H1 (cell line): ENCODE data around the gene HAUS2. TPM values are rescaled to one million over a fixed set of nuclear protein-coding genes. Genes with fewer than 3 reads are reported as not detected.

Experiments
- CTCF ChIA-PET: fragments of 300-600 bp; sonication (Branson Sonifier 250); formaldehyde crosslinking; loops from one replicate; lab custom pipeline; 2021; ENCODE audit not compliant: partially characterized antibody; lab: Charles Lee
- POLR2A ChIA-PET: fragments of 300-600 bp; sonication (Branson Sonifier 250); formaldehyde crosslinking; loops from one replicate; lab custom pipeline; 2021; ENCODE audit warnings: inconsistent platforms; ENCODE audit not compliant: partially characterized antibody; lab: Charles Lee
- DNase-seq, 2 experiments: peaks; one replicate each; pipeline versions ENCODE4 v3.0.0 to v3.0.0-alpha.2; 2010 to 2022; ENCODE audit warnings: low spot score in 2 of 2, low read depth in 1 of 2, mixed read lengths in 1 of 2
- FAIRE-seq: peaks from 2 replicates; lab custom pipeline; 2011; peaks lifted over from hg19 to GRCh38; lab: Jason Lieb, UNC
- H2AFZ ChIP-seq: 2 replicates; pipeline ENCODE4 v1.8.1; 2012; ENCODE audit warnings: low read length, inconsistent platforms
- H2AK5ac ChIP-seq: 2 replicates; pipeline ENCODE4 v1.6.1; 2013; ENCODE audit warnings: low read depth, low read length
- H2BK120ac ChIP-seq: replicated peaks from 2 replicates; pipeline ENCODE3; 2013; ENCODE audit warnings: low read depth, low read length, inconsistent platforms
- H2BK12ac ChIP-seq: 2 replicates; pipeline ENCODE4 v1.6.1; 2013; ENCODE audit warnings: low read depth, low read length
- H2BK15ac ChIP-seq: 2 replicates; pipeline ENCODE4 v1.6.1; 2013; ENCODE audit warnings: low read length
- H2BK20ac ChIP-seq: 2 replicates; pipeline ENCODE4 v1.6.1; 2013; ENCODE audit warnings: low read length
- H2BK5ac ChIP-seq: 2 replicates; pipeline ENCODE4 v1.6.1; 2013; ENCODE audit warnings: low read depth, low read length
- H3K14ac ChIP-seq: 2 replicates; pipeline ENCODE4 v1.6.1; 2013; ENCODE audit warnings: inconsistent platforms; ENCODE audit not compliant: insufficient read length
- H3K18ac ChIP-seq: 2 replicates; pipeline ENCODE4 v1.6.1; 2013; ENCODE audit warnings: low read length; ENCODE audit errors: extremely low read depth
- H3K23ac ChIP-seq: 2 replicates; pipeline ENCODE4 v1.6.1; 2013; ENCODE audit warnings: inconsistent platforms; ENCODE audit not compliant: insufficient read length
- H3K23me2 ChIP-seq: 2 replicates; pipeline ENCODE4 v1.6.1; 2013; ENCODE audit warnings: low read depth, low read length
- H3K27ac ChIP-seq: 2 replicates; pipeline ENCODE4 v1.6.1; 2011; ENCODE audit warnings: low read depth, low read length, inconsistent platforms
- H3K27me3 ChIP-seq, 4 experiments: replicated peaks in 1 of 4; 1 replicate in 1 of 4; 2 replicates in 3 of 4; pipeline versions ENCODE4 v1.6.1 to v1.8.1; 2011 to 2013; ENCODE audit warnings: low read length in 3 of 4, mild to moderate bottlenecking in 3 of 4, inconsistent platforms in 2 of 4, mixed read lengths in 2 of 4, moderate library complexity in 1 of 4; ENCODE audit not compliant: control insufficient read depth in 3 of 4, insufficient read depth in 3 of 4; ENCODE audit errors: extremely low read depth in 1 of 4
- H3K36me3 ChIP-seq, 4 experiments: 2 replicates each; pipeline versions ENCODE4 v1.6.1 to v1.8.1; 2011 to 2013; ENCODE audit warnings: mild to moderate bottlenecking in 4 of 4, low read length in 3 of 4, moderate library complexity in 2 of 4, control low read depth in 1 of 4, inconsistent platforms in 1 of 4; ENCODE audit not compliant: insufficient read depth in 4 of 4, control insufficient read depth in 2 of 4
- H3K4ac ChIP-seq: replicated peaks from 2 replicates; pipeline ENCODE3; 2013; ENCODE audit warnings: low read length, low read depth, mixed read lengths, inconsistent platforms; ENCODE audit not compliant: insufficient read length
- H3K4me1 ChIP-seq, 4 experiments: replicated peaks in 1 of 4; 1 replicate in 1 of 4; 2 replicates in 3 of 4; pipeline versions ENCODE4 v1.6.1 to v1.8.1; 2011 to 2013; ENCODE audit warnings: low read length in 3 of 4, inconsistent platforms in 2 of 4, mixed read lengths in 1 of 4; ENCODE audit not compliant: insufficient read depth in 4 of 4, control insufficient read depth in 3 of 4
- H3K4me2 ChIP-seq, 2 experiments: 2 replicates each; pipeline versions ENCODE4 v1.6.1 to v1.8.1; 2011 to 2013; ENCODE audit warnings: low read depth in 2 of 2, low read length in 2 of 2, control low read depth in 1 of 2, inconsistent platforms in 1 of 2, mild to moderate bottlenecking in 1 of 2; ENCODE audit not compliant: insufficient read depth in 1 of 2
- H3K4me3 ChIP-seq, 4 experiments: fragments of 200-600, 300-600 bp in 1 of 4; sonication (generic), shearing (Covaris generic), sonication (Bioruptor Twin) in 1 of 4; 2 replicates each; pipeline versions ENCODE4 v1.5.1 to v1.8.1; 2011 to 2016; ENCODE audit warnings: low read length in 4 of 4, low read depth in 3 of 4, control low read depth in 2 of 4, inconsistent platforms in 2 of 4, mild to moderate bottlenecking in 2 of 4, mixed read lengths in 1 of 4, moderate library complexity in 1 of 4; ENCODE audit not compliant: insufficient read depth in 2 of 4; ENCODE audit errors: extremely low read depth in 1 of 4
- H3K56ac ChIP-seq: replicated peaks from 2 replicates; pipeline ENCODE3; 2013; ENCODE audit warnings: low read depth, mild to moderate bottlenecking, mixed read lengths, low read length, inconsistent platforms; ENCODE audit not compliant: insufficient read length
- H3K79me1 ChIP-seq: 2 replicates; pipeline ENCODE4 v1.6.1; 2013; ENCODE audit warnings: low read depth, low read length, control low read depth
- H3K79me2 ChIP-seq, 2 experiments: 2 replicates each; pipeline versions ENCODE4 v1.6.1 to v1.8.1; 2012 to 2013; ENCODE audit warnings: low read length in 2 of 2, mild to moderate bottlenecking in 2 of 2, inconsistent platforms in 1 of 2; ENCODE audit not compliant: insufficient read depth in 2 of 2, control insufficient read depth in 1 of 2
- H3K9ac ChIP-seq, 4 experiments: replicated peaks in 1 of 4; 1 replicate in 1 of 4; 2 replicates in 3 of 4; pipeline versions ENCODE4 v1.6.1 to v1.8.1; 2011 to 2013; ENCODE audit warnings: low read depth in 3 of 4, low read length in 3 of 4, control low read depth in 2 of 4, mild to moderate bottlenecking in 2 of 4, moderate library complexity in 2 of 4, inconsistent platforms in 1 of 4; ENCODE audit errors: extremely low read depth in 1 of 4
- H3K9me3 ChIP-seq, 2 experiments: 2 replicates each; pipeline versions ENCODE4 v1.6.1 to v1.8.1; 2012 to 2013; ENCODE audit warnings: mild to moderate bottlenecking in 2 of 2, moderate library complexity in 2 of 2, control low read depth in 1 of 2, inconsistent platforms in 1 of 2, low read depth in 1 of 2, low read length in 1 of 2, mixed read lengths in 1 of 2; ENCODE audit not compliant: insufficient read depth in 2 of 2
- H4K20me1 ChIP-seq, 2 experiments: replicated peaks in 1 of 2; 2 replicates each; pipeline versions ENCODE3 to v1.8.1; 2011 to 2013; ENCODE audit warnings: inconsistent platforms in 2 of 2, low read length in 2 of 2, mild to moderate bottlenecking in 1 of 2; ENCODE audit not compliant: insufficient read depth in 2 of 2, control insufficient read depth in 1 of 2
- H4K5ac ChIP-seq: 2 replicates; pipeline ENCODE4 v1.6.1; 2013; ENCODE audit warnings: low read length, low read depth, mixed read lengths, inconsistent platforms; ENCODE audit not compliant: insufficient read length
- H4K8ac ChIP-seq: 2 replicates; pipeline ENCODE4 v1.8.0; 2013; ENCODE audit warnings: mild to moderate bottlenecking, moderate library complexity, low read length, inconsistent platforms; ENCODE audit not compliant: insufficient read depth; ENCODE audit errors: extremely low read depth
- H4K91ac ChIP-seq: replicated peaks from 2 replicates; pipeline ENCODE3; 2013; ENCODE audit warnings: low read length, mixed read lengths, inconsistent platforms; ENCODE audit not compliant: insufficient read length
- CBX5 ChIP-seq: fragments of 300-800, 300-1000 bp; sonication (generic); IDR thresholded peaks from 2 replicates; pipeline ENCODE4 v1.7.1; 2016; ENCODE audit warnings: antibody characterized with exemption, low read length, low read depth
- KDM4A ChIP-seq: IDR thresholded peaks from one replicate; pipeline ENCODE4 v1.7.1; 2012; ENCODE audit warnings: low read depth, mild to moderate bottlenecking, moderate library complexity, low read length, inconsistent platforms; ENCODE audit not compliant: severe bottlenecking
- NANOG ChIP-seq: IDR thresholded peaks from 2 replicates; pipeline ENCODE4 v1.6.1; 2011; ENCODE audit warnings: low read length, low read depth, mild to moderate bottlenecking, inconsistent platforms; ENCODE audit not compliant: insufficient read depth, poor library complexity, severe bottlenecking
- SAP30 ChIP-seq: fragments of 300-600 bp; sonication (generic); IDR thresholded peaks from 2 replicates; pipeline ENCODE4 v1.7.1; 2012; ENCODE audit warnings: low read length, moderate library complexity, mild to moderate bottlenecking, inconsistent platforms; ENCODE audit not compliant: insufficient read depth, insufficient replicate concordance
- TEAD4 ChIP-seq: IDR thresholded peaks from 2 replicates; pipeline ENCODE4 v1.6.1; 2012; ENCODE audit warnings: low read depth, low read length, inconsistent platforms, mixed read lengths
- WGBS, 2 experiments: shearing (Covaris generic) in 1 of 2; methylation state at CpG; one replicate each; pipeline versions ENCODE4 v1.1.6 to v1.1.7; 2013 to 2015; ENCODE audit warnings: low lambda C conversion rate in 2 of 2, mixed read lengths in 2 of 2, inconsistent platforms in 1 of 2, low coverage in 1 of 2, missing lambda C conversion rate in 1 of 2; ENCODE audit not compliant: insufficient replicate concordance in 2 of 2, insufficient coverage in 1 of 2, insufficient read length in 1 of 2; ENCODE audit errors: extremely low coverage in 1 of 2, missing lambda C conversion rate in 1 of 2; 5-methylcytosine and 5-hydroxymethylcytosine counted together
- polyA plus RNA-seq, 7 experiments: library from polyadenylated mRNA; depleted of rRNA in 3 of 7; stranded (reverse) in 5 of 7; unstranded in 2 of 7; fragments of >200 nt in 5 of 7; fragments of 200-250 nt in 2 of 7; gene quantifications; 1 replicate in 5 of 7; 2 replicates in 1 of 7; 4 replicates in 1 of 7; pipeline versions ENCODE4 v1.2.1 to v1.2.3, GENCODE V29; 2011 to 2013; ENCODE audit warnings: missing spikeins in 2 of 7, mixed read lengths in 2 of 7
- total RNA-seq: library from RNA; stranded (reverse); fragmentation: NEBNext Ultra II Directional; extraction: Animal tissue kit (Norgen Biotek cat#: 25700); gene quantifications from 2 replicates; pipeline ENCODE4 v1.2.1, GENCODE V29; 2021
- TF ChIP-seq, protein P1 (sequence below), 3 experiments: IDR thresholded peaks; 1 replicate in 2 of 3; 2 replicates in 1 of 3; pipeline versions ENCODE4 v1.5.1 to v1.6.1; 2011; ENCODE audit warnings: low read length in 3 of 3, mild to moderate bottlenecking in 3 of 3, inconsistent platforms in 2 of 3, low read depth in 1 of 3, moderate library complexity in 1 of 3; ENCODE audit not compliant: insufficient read depth in 1 of 3; ENCODE audit errors: control extremely low read depth in 1 of 3
- TF ChIP-seq, protein P2 (sequence below): IDR thresholded peaks from 2 replicates; pipeline ENCODE4 v1.6.1; 2011; ENCODE audit warnings: low read length, improper control_type of control experiment

The HAUS2 gene
- total and polyA plus RNA-seq, 2 of the 8 experiments (the other 6 are each of a cell fraction or from before 2014, with no cell fraction given) = 12.1 to 33.5 TPM

DNA sequence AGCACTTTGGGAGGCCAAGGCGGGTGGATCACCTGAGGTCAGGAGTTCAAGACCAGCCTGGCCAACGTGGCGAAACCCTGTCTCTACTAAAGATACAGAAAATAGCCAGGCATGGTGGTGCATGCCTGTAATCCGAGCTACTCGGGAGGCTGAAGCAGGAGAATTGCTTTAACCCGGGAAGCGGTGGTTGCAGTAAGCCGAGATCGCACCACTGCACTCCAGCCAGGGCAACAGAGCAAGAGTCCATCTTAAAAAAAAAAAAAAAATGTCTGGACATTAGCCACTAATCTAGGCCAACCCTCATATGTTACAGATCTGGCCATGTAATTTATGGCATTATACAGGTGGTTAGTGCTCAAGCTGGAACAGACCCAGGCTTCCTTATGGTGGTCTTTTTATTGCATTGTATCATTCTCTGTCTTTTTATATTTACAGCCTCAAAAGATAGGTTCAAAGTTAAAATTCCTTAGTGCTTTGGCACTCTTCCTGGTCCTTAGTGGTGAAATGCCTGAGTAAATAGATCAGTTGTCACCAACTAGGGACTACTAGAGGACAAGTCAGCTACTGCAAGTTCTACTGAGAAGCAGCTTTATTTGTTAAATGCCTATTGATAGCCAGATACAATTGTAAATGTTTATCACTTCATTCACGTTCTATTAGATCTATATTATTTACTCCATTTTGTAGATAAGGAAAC lies 42.7 kb downstream of the HAUS2 start:
- no peak overlapping the region for H2BK5ac ChIP-seq
- H3K36me3 ChIP-seq = no peaks in the 10 kb centered on the region
- no peaks in the 10 kb centered on the region for H3K23me2 ChIP-seq
- no peak overlapping the region for H3K27ac ChIP-seq
- no peak overlapping the region for H2BK12ac ChIP-seq
- no peak overlapping the region for H3K18ac ChIP-seq
- H2AK5ac ChIP-seq = no peak overlapping the region
- no peak overlapping the region for H3K56ac ChIP-seq
- no peak overlapping the region for H4K91ac ChIP-seq
- no peak overlapping the region for H3K9ac ChIP-seq
- H3K4me2 ChIP-seq = no peak overlapping the region
- H3K27me3 ChIP-seq = no peaks in the 10 kb centered on the region
- no peaks in the 10 kb centered on the region for H3K79me1 ChIP-seq
- H2BK120ac ChIP-seq = no peak overlapping the region
- no peaks in the 10 kb centered on the region for H4K20me1 ChIP-seq
- no peaks in the 10 kb centered on the region for H3K9me3 ChIP-seq
- POLR2A ChIA-PET = interaction anchor here (0.9 to 2.4 kb wide), 3 partner anchors 9 to 43 kb away, joined by 3 to 13 read pairs (median 3); no protein-coding TSS in a partner anchor
- H3K4me3 ChIP-seq = no peak overlapping the region
- H3K79me2 ChIP-seq = no peaks in the 10 kb centered on the region
- peaks cover 0 to 4% (median under 1%) of the 10 kb centered on the region in 4 experiments; a peak in 2 of 7 replicates for H3K4me1 ChIP-seq
- H3K14ac ChIP-seq = no peak overlapping the region
- FAIRE-seq = no peak
- H2BK15ac ChIP-seq = no peak overlapping the region
- no peak overlapping the region for H4K5ac ChIP-seq
- H2BK20ac ChIP-seq = no peak overlapping the region
- no peak for DNase-seq
- 82% methylated on average over 9 of the region's 10 CpGs; no CpG with 5 or more reads in 1 of the 2 experiments for WGBS, 2 experiments
- no peak overlapping the region for H2AFZ ChIP-seq
- CTCF ChIA-PET = interaction anchor here (0.6 to 3.2 kb wide), 19 partner anchors 9 to 1335 kb away, joined by 3 to 28 read pairs (median 5); partner anchors contain the start of gene STARD9
- H3K4ac ChIP-seq = no peak overlapping the region
- no peak overlapping the region for H4K8ac ChIP-seq
- no peak overlapping the region for H3K23ac ChIP-seq
- TF ChIP-seq NANOG (no peak), CBX5 (no peak), SAP30 (no peak), KDM4A (no peak), TEAD4 (no peak)
- TF ChIP-seq, protein P1, sequence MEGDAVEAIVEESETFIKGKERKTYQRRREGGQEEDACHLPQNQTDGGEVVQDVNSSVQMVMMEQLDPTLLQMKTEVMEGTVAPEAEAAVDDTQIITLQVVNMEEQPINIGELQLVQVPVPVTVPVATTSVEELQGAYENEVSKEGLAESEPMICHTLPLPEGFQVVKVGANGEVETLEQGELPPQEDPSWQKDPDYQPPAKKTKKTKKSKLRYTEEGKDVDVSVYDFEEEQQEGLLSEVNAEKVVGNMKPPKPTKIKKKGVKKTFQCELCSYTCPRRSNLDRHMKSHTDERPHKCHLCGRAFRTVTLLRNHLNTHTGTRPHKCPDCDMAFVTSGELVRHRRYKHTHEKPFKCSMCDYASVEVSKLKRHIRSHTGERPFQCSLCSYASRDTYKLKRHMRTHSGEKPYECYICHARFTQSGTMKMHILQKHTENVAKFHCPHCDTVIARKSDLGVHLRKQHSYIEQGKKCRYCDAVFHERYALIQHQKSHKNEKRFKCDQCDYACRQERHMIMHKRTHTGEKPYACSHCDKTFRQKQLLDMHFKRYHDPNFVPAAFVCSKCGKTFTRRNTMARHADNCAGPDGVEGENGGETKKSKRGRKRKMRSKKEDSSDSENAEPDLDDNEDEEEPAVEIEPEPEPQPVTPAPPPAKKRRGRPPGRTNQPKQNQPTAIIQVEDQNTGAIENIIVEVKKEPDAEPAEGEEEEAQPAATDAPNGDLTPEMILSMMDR (IDR thresholded peaks at IDR 0.05; ENCODE audit: control extremely low read depth in 1 of 3, insufficient read depth in 1 of 3, low read depth in 1 of 3, low read length in 3 of 3) = peak in 1 of 3 experiments; percentile 48; a peak in 1 of 4 replicates
- TF ChIP-seq, protein P2, sequence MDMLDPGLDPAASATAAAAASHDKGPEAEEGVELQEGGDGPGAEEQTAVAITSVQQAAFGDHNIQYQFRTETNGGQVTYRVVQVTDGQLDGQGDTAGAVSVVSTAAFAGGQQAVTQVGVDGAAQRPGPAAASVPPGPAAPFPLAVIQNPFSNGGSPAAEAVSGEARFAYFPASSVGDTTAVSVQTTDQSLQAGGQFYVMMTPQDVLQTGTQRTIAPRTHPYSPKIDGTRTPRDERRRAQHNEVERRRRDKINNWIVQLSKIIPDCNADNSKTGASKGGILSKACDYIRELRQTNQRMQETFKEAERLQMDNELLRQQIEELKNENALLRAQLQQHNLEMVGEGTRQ = no peak
